Medulla oblongata (tissue), 1 donor: Measurements from ENCODE around the gene EML6.

ENCODE experiments used
- DNase-seq: peaks from one replicate; pipeline ENCODE4 v3.0.0-alpha.2; 2015; ENCODE audit errors: extremely low spot score

The EML6 gene

DNA sequence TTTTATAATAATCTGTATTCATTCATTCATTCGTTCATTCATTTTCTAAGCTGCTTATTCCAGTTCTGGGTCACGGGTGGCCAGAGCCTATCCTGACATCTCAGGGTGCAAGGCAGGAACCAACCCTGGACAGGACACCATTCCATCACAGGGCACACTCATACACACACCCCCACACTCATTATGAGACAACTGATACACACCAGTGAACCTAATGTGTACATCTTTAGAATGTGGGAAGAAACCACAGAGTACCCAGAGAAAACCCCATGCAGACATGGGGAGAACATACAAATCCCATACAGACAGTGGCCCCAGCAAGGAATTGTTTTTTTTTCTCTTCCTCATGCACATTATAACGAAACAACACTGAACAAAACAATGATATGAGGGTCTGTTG, 272.1 kb downstream of the EML6 start:
- no peak for DNase-seq

- no peak for DNase-seq
Observed at GRCh38 chr2:54997826-54998225, 274.4 kb downstream of the EML6 start.

DNA sequence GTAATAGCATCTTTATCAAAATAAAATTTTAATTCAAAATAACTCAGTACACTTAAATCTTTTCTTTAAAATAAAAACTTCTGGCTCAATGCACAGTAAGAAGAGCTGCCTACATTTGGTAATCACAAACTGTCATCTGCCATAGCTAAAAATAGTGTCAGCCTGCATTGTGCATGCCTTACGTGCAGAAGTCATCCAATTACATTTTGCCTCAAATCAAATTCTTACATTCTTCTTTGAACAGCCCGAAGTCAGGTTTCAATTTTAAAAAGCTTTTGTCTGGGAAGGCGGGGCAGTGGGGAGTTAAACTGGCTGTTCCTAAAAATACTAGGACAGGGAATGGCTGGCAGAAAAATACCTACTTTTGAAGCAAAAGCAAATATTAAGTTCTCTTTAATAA, 275.7 kb downstream of the EML6 start:
- DNase-seq: peak; percentile 39

DNA sequence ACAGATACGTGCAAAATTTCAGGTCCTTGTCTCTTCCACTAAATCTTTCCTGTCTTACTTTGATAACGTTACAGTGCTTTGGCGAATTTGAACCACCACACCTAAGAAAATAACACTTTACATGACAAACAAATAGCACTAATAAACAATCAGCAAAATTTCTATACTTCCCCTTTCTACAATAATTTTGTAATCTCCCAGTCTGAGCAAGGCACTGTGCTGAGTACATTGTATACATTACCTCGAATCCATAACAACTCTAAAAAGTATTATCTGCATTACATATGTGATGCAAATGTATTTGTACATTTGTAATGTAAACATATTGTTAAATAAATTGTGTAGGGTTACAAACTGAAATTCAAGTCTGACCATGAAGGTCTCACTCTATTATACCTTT, 276.9 kb downstream of the EML6 start:
- no peak for DNase-seq

DNA sequence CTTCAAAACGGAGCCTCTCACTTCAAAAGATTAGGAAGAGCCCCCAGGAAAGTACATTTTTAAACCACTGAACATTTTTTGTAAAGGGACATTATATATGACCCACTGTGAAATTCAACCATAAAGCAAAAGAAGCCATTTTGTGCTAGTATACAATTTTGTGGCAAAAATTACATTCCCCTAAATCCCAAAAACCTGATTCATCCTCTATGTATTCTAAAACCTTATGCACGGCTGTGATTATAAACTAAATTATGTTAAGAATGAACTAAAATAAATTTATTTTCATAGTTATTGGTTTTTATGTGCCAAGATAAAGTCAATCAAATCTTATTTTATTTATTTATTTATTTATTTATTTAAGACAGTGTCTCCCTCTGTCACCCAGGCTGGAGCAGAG, 278.3 kb downstream of the EML6 start:
- no peak for DNase-seq

DNA sequence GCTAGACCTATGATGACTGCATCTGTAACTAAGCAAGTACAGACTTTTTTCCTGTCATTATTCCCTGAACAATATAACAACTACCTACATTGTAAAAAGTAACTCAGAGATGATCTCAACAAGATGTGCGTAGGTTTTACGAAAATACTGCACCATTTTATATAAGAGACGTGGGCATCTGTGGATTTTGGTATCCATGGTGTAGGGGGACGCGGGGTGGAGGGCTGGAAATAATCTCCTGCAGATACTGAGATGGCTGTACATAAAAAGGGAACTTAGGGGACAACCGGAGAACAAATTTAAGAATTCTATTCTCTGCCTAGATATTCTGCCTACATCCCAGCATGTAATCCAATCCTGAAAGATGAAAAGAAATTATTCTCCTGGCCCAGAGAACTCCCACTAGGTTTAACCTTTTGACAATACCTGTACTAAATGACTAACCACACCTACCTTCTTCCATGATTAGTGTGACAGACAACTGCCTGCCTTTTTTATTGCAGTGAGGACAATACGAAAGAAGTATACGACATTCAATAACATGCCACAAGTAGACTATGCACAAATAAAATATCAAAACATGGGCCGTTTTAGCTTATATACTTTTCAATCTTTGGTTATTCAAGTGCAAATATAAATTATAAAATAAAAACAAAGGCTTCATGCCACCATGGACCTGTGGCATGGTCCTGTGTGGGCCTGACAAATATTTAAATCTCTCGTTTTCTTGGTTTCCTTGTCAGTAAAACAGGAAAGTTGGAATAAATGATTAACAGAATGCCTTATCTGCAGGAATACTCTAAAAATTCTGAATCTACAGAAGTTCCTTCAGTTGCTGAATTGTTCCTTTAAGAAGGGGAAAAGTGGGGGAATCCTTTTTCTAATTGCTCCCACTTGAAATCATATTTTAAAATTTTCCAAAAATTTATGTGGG, 280.5 kb downstream of the EML6 start:
- DNase-seq: no peak

- no peak for DNase-seq
Observed at GRCh38 chr2:55006306-55006705, 282.8 kb downstream of the EML6 start.

DNA sequence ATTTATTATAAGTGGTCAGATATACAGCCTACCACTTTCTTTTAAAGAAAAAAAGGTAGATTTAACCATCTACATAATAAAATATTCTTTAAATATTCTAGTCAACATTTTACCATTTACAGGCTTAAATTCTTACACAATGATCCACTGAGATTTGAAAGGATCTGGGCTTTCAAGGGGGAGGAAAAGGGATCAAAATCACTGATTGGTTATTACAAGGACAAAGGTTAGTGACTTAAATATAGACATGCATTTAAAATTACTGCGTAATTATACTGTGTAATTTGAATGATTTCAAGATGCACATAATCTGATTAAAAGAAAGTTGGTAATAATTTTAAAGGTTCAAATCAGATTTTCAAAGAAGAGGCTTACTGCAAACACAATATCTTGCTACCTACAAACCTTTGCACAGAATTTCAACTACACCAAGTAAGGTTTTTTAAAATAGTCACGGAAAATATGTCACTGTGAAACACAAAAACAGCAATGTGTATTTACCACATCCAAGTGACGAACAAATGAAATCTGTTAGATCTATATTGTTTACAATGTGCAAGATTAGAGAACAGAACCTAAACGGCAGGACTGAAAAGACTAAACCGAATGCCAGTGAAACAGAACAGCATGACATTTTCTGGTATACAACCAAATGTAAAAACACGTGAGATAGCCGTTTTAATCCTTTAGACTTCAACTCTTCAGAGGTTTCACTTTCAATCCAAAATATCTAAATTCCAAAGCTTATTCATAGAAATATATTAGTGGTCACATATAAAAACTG, 286.0 kb downstream of the EML6 start:
- DNase-seq: no peak

GRCh38 chr2:55010149-55010591, 286.7 kb downstream of the EML6 start:
- DNase-seq: peak; percentile 87

DNA sequence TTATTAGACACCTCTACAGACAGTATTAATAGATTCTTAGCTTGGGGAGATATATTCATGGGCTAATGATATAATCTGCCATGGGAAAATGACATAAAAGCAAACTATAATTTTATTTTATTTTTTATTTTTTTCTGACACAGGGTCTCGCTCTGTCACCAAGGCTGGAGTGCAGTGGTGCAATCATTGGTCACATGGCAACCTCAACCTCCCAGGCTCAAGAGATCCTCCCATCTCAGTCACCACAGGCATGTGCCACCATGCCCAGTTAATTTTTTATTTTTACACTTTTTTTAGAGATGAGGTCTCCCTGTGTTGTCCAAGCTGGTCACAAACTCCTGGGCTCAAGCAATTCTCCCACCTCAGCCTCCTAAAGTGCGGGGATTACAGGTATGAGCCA, 287.5 kb downstream of the EML6 start:
- no peak for DNase-seq

- no peak for DNase-seq
Observed at GRCh38 chr2:55011831-55012671, 288.6 kb downstream of the EML6 start.

GRCh38 chr2:55012672-55013484, 289.4 kb downstream of the EML6 start:
- DNase-seq: no peak

DNA sequence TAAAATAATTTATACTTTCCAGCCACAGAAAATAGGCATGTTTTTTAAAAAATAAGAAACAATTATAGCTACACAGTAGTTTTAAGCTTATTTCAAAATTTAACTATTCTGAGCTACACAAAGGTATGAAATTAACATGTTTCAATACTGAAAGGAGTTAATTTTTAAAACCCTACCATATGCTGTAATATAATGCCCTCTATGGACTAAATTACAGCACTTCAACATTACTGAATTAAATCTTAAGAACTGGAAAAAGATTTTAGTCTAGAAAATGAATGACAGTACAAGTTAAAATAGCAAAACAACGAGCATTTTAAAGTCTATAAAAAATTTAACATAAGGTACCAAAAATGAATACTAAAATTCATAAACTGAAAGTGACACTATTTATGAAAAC, 290.5 kb downstream of the EML6 start:
- DNase-seq: no peak

DNA sequence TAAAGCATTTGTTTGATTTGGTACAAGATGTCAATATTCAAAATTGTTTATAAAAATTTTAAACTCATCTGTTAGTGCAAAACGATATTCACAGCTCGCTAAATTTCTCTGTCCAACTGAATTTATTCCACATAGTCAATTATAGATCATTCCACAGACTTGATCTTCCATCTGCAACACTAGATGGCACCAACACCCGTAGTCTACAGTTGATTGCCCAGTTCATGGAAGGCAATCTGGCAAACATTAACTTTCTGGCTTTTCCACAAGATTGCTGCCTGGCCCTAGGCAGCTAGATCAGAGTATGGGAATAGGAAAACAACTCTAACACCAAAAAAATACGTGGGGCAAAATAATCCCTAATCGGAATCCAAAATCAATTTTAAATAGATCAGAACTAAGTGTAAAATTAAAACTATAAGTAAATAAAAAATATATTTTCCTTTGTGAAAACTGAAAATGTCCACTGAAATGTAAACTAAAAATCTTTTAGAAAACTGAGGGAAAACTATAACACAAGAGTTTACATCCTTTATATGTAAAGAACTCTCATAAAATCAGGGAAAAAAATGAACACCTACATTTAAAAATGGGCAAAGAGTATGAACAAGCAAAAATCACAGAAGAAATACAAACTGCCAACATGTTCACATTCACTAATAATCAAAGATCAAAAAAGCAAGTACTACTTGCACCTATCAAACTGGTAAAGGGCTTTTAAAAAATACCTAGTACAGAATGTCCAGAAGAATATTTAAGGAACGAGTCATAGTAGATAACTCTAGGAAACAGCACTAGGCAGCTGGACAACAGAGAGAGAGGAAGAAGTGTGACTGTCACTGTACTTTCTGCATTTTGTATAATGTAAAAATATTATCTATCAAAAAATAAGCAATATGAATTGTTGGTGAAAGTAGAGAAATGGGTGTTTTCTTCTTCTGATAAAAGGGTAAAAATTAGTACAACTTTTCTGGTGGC, 291.8 kb downstream of the EML6 start:
- peak; percentile 88 for DNase-seq

DNA sequence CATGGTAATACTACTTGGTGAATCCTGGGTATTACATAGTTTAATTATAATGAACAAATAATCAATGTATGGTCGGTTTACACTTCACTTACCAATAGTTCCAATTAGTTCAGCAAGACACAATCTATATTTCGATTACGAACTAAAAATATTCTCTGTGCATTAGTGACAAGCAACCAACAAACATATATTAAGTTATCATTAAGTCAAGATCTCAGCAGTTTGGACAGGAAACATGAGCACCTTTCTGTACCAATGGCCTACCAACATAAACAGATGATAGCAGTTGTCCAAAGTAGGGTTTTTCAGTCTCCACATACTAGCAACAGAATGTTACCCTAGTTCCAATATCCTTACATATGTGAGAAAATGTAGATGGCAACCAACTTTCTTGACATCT, 294.0 kb downstream of the EML6 start:
- DNase-seq: no peak

DNA sequence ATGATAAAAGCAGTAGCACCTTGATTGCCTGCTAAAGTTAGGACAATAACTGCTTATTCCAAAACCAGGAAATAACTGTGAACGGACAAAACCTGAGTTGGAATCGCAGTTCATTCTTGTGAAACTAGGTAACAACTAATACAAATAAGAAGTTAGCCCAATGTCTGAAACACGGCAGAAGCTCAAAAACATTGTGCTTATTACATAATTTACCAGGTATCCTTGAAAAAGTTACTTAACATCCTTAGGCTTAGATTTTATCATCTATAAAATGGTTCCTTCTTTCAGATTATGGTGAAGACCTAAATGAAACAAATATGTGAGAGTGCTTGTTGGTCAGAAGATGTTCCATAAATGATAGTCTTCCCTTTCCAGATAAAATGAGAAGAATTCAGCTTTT, 294.4 kb downstream of the EML6 start:
- DNase-seq: no peak

DNA sequence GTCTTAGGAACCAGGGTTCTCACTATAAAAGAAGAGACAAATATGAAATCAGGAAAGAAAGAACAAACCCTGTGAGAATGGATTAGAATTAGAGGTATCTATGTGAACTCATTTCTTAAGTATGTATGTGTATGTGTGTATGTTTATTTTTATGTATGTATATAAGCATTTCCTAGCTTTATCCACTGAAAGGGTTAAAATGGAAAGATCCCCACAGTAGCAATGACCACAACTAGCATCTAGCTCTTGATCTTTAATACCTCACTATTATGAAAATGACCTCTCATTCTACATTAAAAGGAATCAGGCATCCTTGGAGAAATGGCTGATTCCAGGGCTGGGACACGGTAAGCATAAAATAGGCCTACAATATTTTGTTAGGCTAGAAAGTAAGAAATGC, 295.2 kb downstream of the EML6 start:
- DNase-seq: no peak

GRCh38 chr2:55019526-55020258, 296.2 kb downstream of the EML6 start:
- peak; percentile 67 for DNase-seq
